Measurements from ENCODE around the gene MMP13.

DNA sequence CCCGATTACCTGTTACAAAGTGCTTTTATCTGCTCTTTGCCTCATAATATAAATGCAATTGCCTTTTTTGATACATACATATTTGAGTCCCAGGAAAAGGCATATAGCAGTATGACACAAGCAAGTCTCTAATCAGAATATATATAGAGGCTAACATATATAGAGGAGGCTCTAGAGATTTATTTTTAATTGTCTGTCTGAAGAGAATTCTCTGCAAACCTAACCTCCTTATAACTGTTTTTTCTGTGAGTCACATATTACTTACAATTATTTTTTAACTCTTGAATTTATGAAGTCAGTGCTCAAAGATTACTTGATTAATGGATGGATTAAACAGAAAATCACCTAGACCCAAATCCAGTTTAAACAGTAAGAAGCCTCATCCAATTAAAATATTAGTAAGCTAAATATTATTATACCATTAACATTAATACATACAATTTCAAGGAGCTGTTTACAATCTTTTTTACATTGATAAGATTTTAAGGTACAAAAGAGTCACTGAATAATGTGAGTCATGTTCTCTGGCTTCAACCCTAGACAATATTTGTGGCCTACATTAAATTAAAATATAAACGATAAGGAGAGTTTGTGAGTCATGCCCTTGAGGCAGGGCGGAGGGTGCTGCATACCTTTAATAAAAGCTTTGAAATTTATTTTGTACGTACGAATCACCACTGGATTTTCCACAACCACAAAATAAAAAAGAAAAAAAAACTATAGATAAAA, 19.2 kb upstream of the MMP13 start:
- TF ChIP-seq, protein P1, sequence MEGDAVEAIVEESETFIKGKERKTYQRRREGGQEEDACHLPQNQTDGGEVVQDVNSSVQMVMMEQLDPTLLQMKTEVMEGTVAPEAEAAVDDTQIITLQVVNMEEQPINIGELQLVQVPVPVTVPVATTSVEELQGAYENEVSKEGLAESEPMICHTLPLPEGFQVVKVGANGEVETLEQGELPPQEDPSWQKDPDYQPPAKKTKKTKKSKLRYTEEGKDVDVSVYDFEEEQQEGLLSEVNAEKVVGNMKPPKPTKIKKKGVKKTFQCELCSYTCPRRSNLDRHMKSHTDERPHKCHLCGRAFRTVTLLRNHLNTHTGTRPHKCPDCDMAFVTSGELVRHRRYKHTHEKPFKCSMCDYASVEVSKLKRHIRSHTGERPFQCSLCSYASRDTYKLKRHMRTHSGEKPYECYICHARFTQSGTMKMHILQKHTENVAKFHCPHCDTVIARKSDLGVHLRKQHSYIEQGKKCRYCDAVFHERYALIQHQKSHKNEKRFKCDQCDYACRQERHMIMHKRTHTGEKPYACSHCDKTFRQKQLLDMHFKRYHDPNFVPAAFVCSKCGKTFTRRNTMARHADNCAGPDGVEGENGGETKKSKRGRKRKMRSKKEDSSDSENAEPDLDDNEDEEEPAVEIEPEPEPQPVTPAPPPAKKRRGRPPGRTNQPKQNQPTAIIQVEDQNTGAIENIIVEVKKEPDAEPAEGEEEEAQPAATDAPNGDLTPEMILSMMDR (IDR thresholded peaks at IDR 0.05 in 4 of 5, conservative IDR thresholded peaks at IDR 0.05 in 1 of 5): no peak
- no peak for TF ChIP-seq POLR2A (IDR thresholded peaks at IDR 0.05)

All from gastrocnemius medialis (tissue), 4 donors.